Measurements from ENCODE around the gene PIAS4. TPM values are rescaled to one million over a fixed set of nuclear protein-coding genes. Genes with fewer than 3 reads are reported as not detected.
A peak's percentile ranks its signal among the peaks of the same experiment; 100 is the strongest.

Gene PIAS4
- total and polyA plus RNA-seq, 9 of the 15 experiments (the other 6 are each of a cell fraction or from before 2014, with no cell fraction given), result 0.27 to 34.9 (median 14.4) TPM

DNA sequence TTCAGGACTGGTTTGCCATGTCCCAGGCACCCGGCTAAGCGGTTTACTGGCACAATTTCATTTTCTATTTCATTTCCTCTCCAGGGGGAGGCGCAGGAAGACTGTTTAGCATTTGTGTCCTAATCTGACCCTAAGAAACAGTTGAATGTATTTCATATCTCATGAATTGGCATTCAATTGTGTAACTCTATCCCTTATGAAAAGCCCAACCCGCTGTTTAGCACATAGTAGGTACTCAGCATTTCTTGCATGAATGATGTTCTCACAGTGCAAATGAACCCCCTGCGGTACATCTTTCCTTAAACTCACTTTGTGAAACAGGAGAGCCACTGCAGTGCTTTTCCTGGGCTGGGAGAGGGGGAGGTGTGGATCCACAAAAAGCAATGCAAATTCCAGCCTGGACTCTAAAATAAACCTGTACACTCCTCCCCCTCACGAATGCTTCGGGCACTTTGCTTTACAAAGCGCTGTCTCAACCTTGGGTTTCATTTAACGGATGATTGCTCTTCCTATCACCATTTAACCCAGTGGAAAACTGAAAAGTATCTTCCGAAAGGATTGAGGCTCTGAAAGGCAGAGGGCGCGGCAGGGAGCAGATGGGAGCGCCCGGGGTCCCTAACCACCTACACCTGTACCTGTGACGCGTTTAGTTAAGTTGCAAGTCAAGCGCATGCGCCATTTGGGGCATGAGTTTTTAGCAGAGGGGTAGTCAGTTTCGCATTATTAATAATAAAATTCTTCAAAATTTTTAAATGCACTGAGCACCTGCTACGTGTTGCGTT, 21.1 kb upstream of the PIAS4 start (continued):
- TF ChIP-seq ZNF592 (IDR thresholded peaks at IDR 0.05), result no peak
- TF ChIP-seq NR2C2 (CRISPR knock-in tag; IDR thresholded peaks at IDR 0.05), result no peak
- no peak for TF ChIP-seq NR2C2 (tag; IDR thresholded peaks at IDR 0.05)
- peak in 1 of 2 experiments; percentile 14; a peak in 1 of 4 replicates for TF ChIP-seq HDAC1 (IDR thresholded peaks at IDR 0.05)
- TF ChIP-seq GATA2 (CRISPR knock-in tag; IDR thresholded peaks at IDR 0.05), result no peak
- no peak for TF ChIP-seq ZFP1 (CRISPR knock-in tag; IDR thresholded peaks at IDR 0.05)
- TF ChIP-seq MEF2D (tag; conservative IDR thresholded peaks at IDR 0.05; ENCODE audit: low read depth), result peak; percentile 69
- TF ChIP-seq CTCF (IDR thresholded peaks at IDR 0.05 in 2 of 3, conservative IDR thresholded peaks at IDR 0.05 in 1 of 3; ENCODE audit: insufficient read depth in 2 of 3, low read depth in 1 of 3, low read length in 3 of 3), result peak; percentile 57 to 87 (median 76)
- TF ChIP-seq, protein P1, sequence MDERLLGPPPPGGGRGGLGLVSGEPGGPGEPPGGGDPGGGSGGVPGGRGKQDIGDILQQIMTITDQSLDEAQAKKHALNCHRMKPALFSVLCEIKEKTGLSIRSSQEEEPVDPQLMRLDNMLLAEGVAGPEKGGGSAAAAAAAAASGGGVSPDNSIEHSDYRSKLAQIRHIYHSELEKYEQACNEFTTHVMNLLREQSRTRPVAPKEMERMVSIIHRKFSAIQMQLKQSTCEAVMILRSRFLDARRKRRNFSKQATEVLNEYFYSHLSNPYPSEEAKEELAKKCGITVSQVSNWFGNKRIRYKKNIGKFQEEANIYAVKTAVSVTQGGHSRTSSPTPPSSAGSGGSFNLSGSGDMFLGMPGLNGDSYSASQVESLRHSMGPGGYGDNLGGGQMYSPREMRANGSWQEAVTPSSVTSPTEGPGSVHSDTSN (CRISPR knock-in tag; IDR thresholded peaks at IDR 0.05; ENCODE audit: low read depth), result no peak
- TF ChIP-seq, protein P1 (tag; conservative IDR thresholded peaks at IDR 0.05; ENCODE audit: low read depth), result peak; percentile 42; the same call in 1 of the 2 replicates
- no peak for TF ChIP-seq CCNT2 (IDR thresholded peaks at IDR 0.05; ENCODE audit: borderline replicate concordance, extremely low read depth, insufficient read length, low read depth, low read length)
- peak; percentile 35; the same call in 1 of the 2 replicates for TF ChIP-seq ARID1B (IDR thresholded peaks at IDR 0.05)
- TF ChIP-seq RUNX1 (IDR thresholded peaks at IDR 0.05; ENCODE audit: low read depth), result no peak
- no peak for TF ChIP-seq ZNF511 (CRISPR knock-in tag; IDR thresholded peaks at IDR 0.05)
- 0 out of 2 replicates have a peak, but pooled peaks have one; percentile 34 for TF ChIP-seq POLR2A (conservative IDR thresholded peaks at IDR 0.05)
- TF ChIP-seq BCOR (IDR thresholded peaks at IDR 0.05), result no peak
- peak; percentile 47; the same call in 1 of the 2 replicates for TF ChIP-seq RB1 (IDR thresholded peaks at IDR 0.05; ENCODE audit: low read depth)
- no peak for TF ChIP-seq ARHGAP35 (IDR thresholded peaks at IDR 0.05; ENCODE audit: partially characterized antibody)
- TF ChIP-seq GTF2A2 (tag; IDR thresholded peaks at IDR 0.05), result no peak
- no peak for TF ChIP-seq FOS (IDR thresholded peaks at IDR 0.05; ENCODE audit: extremely low read depth, insufficient read length)
